IMR-90 (cell line): ENCODE measurements around the gene TGFBR2. TPM values are rescaled to one million over a fixed set of nuclear protein-coding genes. Genes with fewer than 3 reads are reported as not detected.
A peak's percentile ranks its signal among the peaks of the same experiment; 100 is the strongest.

Experiments used
- ATAC-seq: fragments of 200-7000 bp; cut with Tn5 transposase; 2 replicates; pipeline ENCODE4 v1.9.1; 2020; ENCODE audit warnings: low read depth, mild to moderate bottlenecking, moderate library complexity
- BruUV-seq: library from RNA; stranded (reverse); fragments of 400-500 nt; replicated peaks from 2 replicates; lab custom pipeline; 2021; lab: Mats Ljungman, UMichigan
- CTCF ChIA-PET: fragments of 300-600 bp; formaldehyde crosslinking; extraction: SDS; loops from one replicate; lab custom pipeline; 2021; ENCODE audit warnings: antibody characterized with exemption; lab: Yijun Ruan, JAX
- POLR2A ChIA-PET: fragments of 300-600 bp; sonication (Branson Sonifier 250); formaldehyde crosslinking; loops from one replicate; lab custom pipeline; 2022; ENCODE audit warnings: antibody characterized with exemption; ENCODE audit not compliant: unreplicated experiment; lab: Charles Lee
- DNase-seq: peaks from one replicate; pipeline ENCODE4 v3.0.0; 2013
- H2AFZ ChIP-seq: replicated peaks from 2 replicates; pipeline ENCODE3; 2013; ENCODE audit warnings: low read length, mild to moderate bottlenecking; ENCODE audit not compliant: poor library complexity
- H2AK5ac ChIP-seq: 2 replicates; pipeline ENCODE4 v1.6.1; 2013; ENCODE audit warnings: low read depth, low read length, inconsistent platforms
- H2AK9ac ChIP-seq: replicated peaks from 2 replicates; pipeline ENCODE3; 2013; ENCODE audit warnings: mild to moderate bottlenecking, low read depth, low read length, moderate library complexity; ENCODE audit not compliant: poor library complexity
- H2BK120ac ChIP-seq: 2 replicates; pipeline ENCODE4 v1.6.1; 2013; ENCODE audit warnings: low read depth, low read length, inconsistent platforms
- H2BK15ac ChIP-seq: 3 replicates; pipeline ENCODE4 v1.6.1; 2013; ENCODE audit warnings: low read depth, low read length, inconsistent platforms
- H2BK20ac ChIP-seq: 2 replicates; pipeline ENCODE4 v1.6.1; 2013; ENCODE audit warnings: low read depth, mild to moderate bottlenecking, inconsistent platforms, low read length, moderate library complexity
- H2BK5ac ChIP-seq: 2 replicates; pipeline ENCODE4 v1.6.1; 2013; ENCODE audit warnings: mild to moderate bottlenecking, low read depth, low read length, inconsistent platforms; ENCODE audit not compliant: poor library complexity, severe bottlenecking
- H3K14ac ChIP-seq: replicated peaks from 2 replicates; pipeline ENCODE4 v1.6.1; 2013; ENCODE audit warnings: low read depth, low read length, inconsistent platforms
- H3K18ac ChIP-seq: 2 replicates; pipeline ENCODE4 v1.6.1; 2013; ENCODE audit warnings: low read depth, low read length, control low read depth
- H3K23ac ChIP-seq: 2 replicates; pipeline ENCODE4 v1.6.1; 2013; ENCODE audit warnings: low read depth, low read length, inconsistent platforms
- H3K27ac ChIP-seq: 2 replicates; pipeline ENCODE4 v1.5.1; 2013; ENCODE audit warnings: mild to moderate bottlenecking, control low read depth, low read length; ENCODE audit not compliant: insufficient read depth
- H3K27me3 ChIP-seq: 2 replicates; pipeline ENCODE4 v1.6.1; 2013; ENCODE audit warnings: low read length; ENCODE audit not compliant: control insufficient read depth, insufficient read depth
- H3K36me3 ChIP-seq: 2 replicates; pipeline ENCODE4 v1.6.1; 2013; ENCODE audit warnings: low read length, mixed read lengths; ENCODE audit not compliant: control insufficient read depth, insufficient read depth
- H3K4ac ChIP-seq: 2 replicates; pipeline ENCODE4 v1.6.1; 2013; ENCODE audit warnings: low read depth, low read length, inconsistent platforms
- H3K4me1 ChIP-seq: 2 replicates; pipeline ENCODE4 v1.6.1; 2013; ENCODE audit warnings: low read length, mixed read lengths; ENCODE audit not compliant: control insufficient read depth, insufficient read depth
- H3K4me2 ChIP-seq: 2 replicates; pipeline ENCODE4 v1.6.1; 2013; ENCODE audit warnings: low read depth, mild to moderate bottlenecking, control low read depth, low read length, moderate library complexity
- H3K4me3 ChIP-seq: 2 replicates; pipeline ENCODE4 v1.5.1; 2013; ENCODE audit warnings: low read depth, mild to moderate bottlenecking, control low read depth, low read length, moderate library complexity; ENCODE audit not compliant: insufficient read depth
- H3K56ac ChIP-seq: 2 replicates; pipeline ENCODE4 v1.6.1; 2013; ENCODE audit warnings: low read length, inconsistent platforms; ENCODE audit not compliant: insufficient read depth; ENCODE audit errors: extremely low read depth
- H3K79me1 ChIP-seq, 2 experiments: 2 replicates each; pipeline ENCODE4 v1.6.1; 2013; ENCODE audit warnings: low read length in 2 of 2, inconsistent platforms in 1 of 2, low read depth in 1 of 2
- H3K9ac ChIP-seq: 2 replicates; pipeline ENCODE4 v1.6.1; 2013; ENCODE audit warnings: low read depth, low read length, control low read depth
- H3K9me1 ChIP-seq: 2 replicates; pipeline ENCODE4 v1.6.1; 2013; ENCODE audit warnings: low read length, inconsistent platforms; ENCODE audit not compliant: insufficient read depth
- H3K9me3 ChIP-seq: 2 replicates; pipeline ENCODE4 v1.6.1; 2013; ENCODE audit warnings: low read length; ENCODE audit not compliant: control insufficient read depth, insufficient read depth
- H4K20me1 ChIP-seq: 2 replicates; pipeline ENCODE4 v1.6.1; 2013; ENCODE audit warnings: low read length, inconsistent platforms; ENCODE audit not compliant: insufficient read depth
- H4K5ac ChIP-seq: 2 replicates; pipeline ENCODE4 v1.6.1; 2013; ENCODE audit warnings: mild to moderate bottlenecking, low read depth, low read length, control low read depth
- H4K8ac ChIP-seq, 2 experiments: 2 replicates each; pipeline ENCODE4 v1.6.1; 2013; ENCODE audit warnings: low read depth in 2 of 2, low read length in 2 of 2, control low read depth in 1 of 2, inconsistent platforms in 1 of 2
- H4K91ac ChIP-seq: 2 replicates; pipeline ENCODE4 v1.6.1; 2013; ENCODE audit warnings: low read depth, low read length, inconsistent platforms; ENCODE audit not compliant: insufficient read depth
- MAFK ChIP-seq: IDR thresholded peaks from 2 replicates; pipeline ENCODE4 v1.6.1; 2012; ENCODE audit warnings: low read depth, low read length, improper control_type of control experiment
- MAZ ChIP-seq: IDR thresholded peaks from 2 replicates; pipeline ENCODE4 v1.6.1; 2012; ENCODE audit warnings: low read depth, mild to moderate bottlenecking, low read length, improper control_type of control experiment, moderate library complexity, borderline replicate concordance
- WGBS, 2 experiments: methylation state at CpG; one replicate each; pipeline versions ENCODE4 v1.1.5 to v1.1.7; 2013; ENCODE audit warnings: missing lambda C conversion rate in 2 of 2; ENCODE audit not compliant: insufficient read length in 1 of 2; ENCODE audit errors: extremely low coverage in 2 of 2; 5-methylcytosine and 5-hydroxymethylcytosine counted together
- dilution Hi-C: fragments of 300-500 bp; cut with HindIII; formaldehyde crosslinking; loops from one replicate; pipeline ENCODE4 v1.14.3; 2018; ENCODE audit warnings: low sequenced_read_pairs; ENCODE audit not compliant: unreplicated experiment
- in situ Hi-C: fragments of 300-500 bp; cut with MboI; formaldehyde crosslinking; loops from 3 replicates; pipeline ENCODE4 v1.14.3; 2019; ENCODE audit warnings: low sequenced_read_pairs, inconsistent platforms, mixed read lengths
- intact Hi-C: fragments of 100-400 bp; cut with micrococcal nuclease; formaldehyde crosslinking; loops from 2 replicates; pipeline ENCODE4 v1.10.0; 2022
- polyA plus RNA-seq, 3 experiments: library from polyadenylated mRNA; depleted of rRNA; stranded (reverse); fragments of >200 nt; gene quantifications; 2 replicates each; pipeline ENCODE4 v1.2.3, GENCODE V29; 2012; ENCODE audit warnings: low replicate concordance in 1 of 3
- total RNA-seq: library from RNA; depleted of rRNA; stranded (reverse); fragments of >200 nt; gene quantifications from 2 replicates; pipeline ENCODE4 v1.2.3, GENCODE V29; 2012

The TGFBR2 gene
- total and polyA plus RNA-seq, 2 of the 4 experiments (the other 2 are of a cell fraction): 63.7 to 87.5 TPM

GRCh38 chr3:30681649-30682211 lies 75.3 kb downstream of the TGFBR2 start:
- ChIA-PET CTCF (interaction anchor here (0.9 to 1.2 kb wide), 3 partner anchors 11 to 75 kb away, joined by 3 to 8 read pairs (median 3); partner anchors contain the start of gene TGFBR2), POLR2A (no interaction called here)
- peak overlapping the region; percentile 57 for H2AK9ac ChIP-seq
- H3K9me3 ChIP-seq: no peaks in the 10 kb centered on the region
- TF ChIP-seq MAZ: no peak
- peak; percentile 66 for TF ChIP-seq MAFK
- DNase-seq (peak; percentile 27), ATAC-seq (peak; percentile 35)
- H3K4me2 ChIP-seq: peak overlapping the region; percentile 9; the same call in 1 of the 2 replicates
- H2AK5ac ChIP-seq: peak overlapping the region; percentile 33; the same call in 1 of the 2 replicates
- H4K5ac ChIP-seq: no peak overlapping the region; the same call in 1 of the 2 replicates
- H2AFZ ChIP-seq: no peak overlapping the region
- H3K4me3 ChIP-seq: no peak overlapping the region
- peak overlapping the region; percentile 20; the same call in 1 of the 2 replicates for H4K91ac ChIP-seq
- H2BK120ac ChIP-seq: peak overlapping the region; percentile 30
- no peaks in the 10 kb centered on the region for H4K20me1 ChIP-seq
- intact Hi-C loops: loop anchor here (2.0 to 5.0 kb wide), 2 partner anchors 75 to 169 kb away; partner anchors contain the start of gene TGFBR2
- peak overlapping the region; percentile 45; the same call in 2 of the 3 replicates for H2BK15ac ChIP-seq
- peaks cover 9% of the 10 kb centered on the region; the same call in 1 of the 2 replicates for H3K9me1 ChIP-seq
- no peak overlapping the region for H3K9ac ChIP-seq
- no TSS peak for BruUV-seq
- no peak overlapping the region for H3K56ac ChIP-seq
- H3K23ac ChIP-seq: peak overlapping the region; percentile 72; the same call in 1 of the 2 replicates
- in situ Hi-C loops: no loop called here
- dilution Hi-C loops: no loop called here
- no peaks in the 10 kb centered on the region for H3K27me3 ChIP-seq
- H3K27ac ChIP-seq: peak overlapping the region; percentile 18; the same call in 1 of the 2 replicates
- peak overlapping the region; percentile 25 for H3K18ac ChIP-seq
- H3K4me1 ChIP-seq: peaks cover 19% of the 10 kb centered on the region
- H2BK20ac ChIP-seq: peak overlapping the region; percentile 61
- peaks cover 28 to 71% of the 10 kb centered on the region in 2 experiments for H3K79me1 ChIP-seq
- peak overlapping the region in 1 of 2 experiments; percentile 22; a peak in 3 of 4 replicates for H4K8ac ChIP-seq
- peaks cover 19% of the 10 kb centered on the region for H3K36me3 ChIP-seq
- no CpG with 5 or more reads among the region's 6 CpGs for WGBS, 2 experiments
- H2BK5ac ChIP-seq: peak overlapping the region; percentile 2
- H3K14ac ChIP-seq: peak overlapping the region; percentile 17; the same call in 1 of the 2 replicates
- H3K4ac ChIP-seq: peak overlapping the region; percentile 27
